HepG2 (cell line): ENCODE measurements around the gene ANO6. TPM values are rescaled to one million over a fixed set of nuclear protein-coding genes. Genes with fewer than 3 reads are reported as not detected.
"Not testable (repeated sequence)": the region's sequence is repeated elsewhere in the genome, so short reads cannot be mapped to it uniquely, and the experiment has no call there.

ENCODE experiments used
- ATAC-seq: fragments of 200-7000 bp; cut with Tn5 transposase; 3 replicates; pipeline ENCODE4 v1.9.1; 2020; ENCODE audit warnings: mild to moderate bottlenecking, moderate library complexity
- BruUV-seq: library from RNA; stranded (reverse); fragments of 400-500 nt; replicated peaks from 2 replicates; lab custom pipeline; 2021; lab: Mats Ljungman, UMichigan
- CTCF ChIA-PET: fragments of 300-600 bp; formaldehyde crosslinking; extraction: SDS; loops from one replicate; lab custom pipeline; 2021; ENCODE audit warnings: low total read pairs, inconsistent platforms, low intra/inter-chr PET ratio; lab: Yijun Ruan, JAX
- POLR2A ChIA-PET: fragments of 350-600 bp; sonication (Branson Sonifier 250); formaldehyde crosslinking; loops from one replicate; lab custom pipeline; 2020; ENCODE audit warnings: antibody characterized with exemption, inconsistent platforms; lab: Yijun Ruan, JAX
- DNase-seq: peaks from one replicate; pipeline ENCODE4 v3.0.0-alpha.2; 2015; ENCODE audit warnings: low spot score
- FAIRE-seq: peaks from 3 replicates; lab custom pipeline; 2011; peaks lifted over from hg19 to GRCh38; lab: Jason Lieb, UNC
- H2AFZ ChIP-seq: one replicate; pipeline ENCODE4 v1.6.1; 2011; ENCODE audit warnings: low read length, inconsistent platforms
- H3K27ac ChIP-seq: fragments of 300-600 bp; 3 replicates; pipeline ENCODE4 v1.8.0; 2011; ENCODE audit warnings: mixed run types, mild to moderate bottlenecking, mixed read lengths, low read length, inconsistent platforms; ENCODE audit not compliant: insufficient read depth; ENCODE audit errors: extremely low read length
- H3K27me3 ChIP-seq, 2 experiments: fragments of 200-600 bp in 1 of 2; 2 replicates in 1 of 2; 3 replicates in 1 of 2; pipeline versions ENCODE4 v1.6.0 to v1.8.0; 2011; ENCODE audit warnings: low read length in 2 of 2, mild to moderate bottlenecking in 2 of 2, moderate library complexity in 2 of 2, inconsistent platforms in 1 of 2; ENCODE audit not compliant: insufficient read depth in 2 of 2, control insufficient read depth in 1 of 2
- H3K36me3 ChIP-seq, 2 experiments: fragments of 200-600 bp in 1 of 2; replicated peaks in 1 of 2; 2 replicates in 1 of 2; 3 replicates in 1 of 2; pipeline versions ENCODE4 v1.5.1 to v1.8.0; 2011; ENCODE audit warnings: low read length in 2 of 2, inconsistent platforms in 1 of 2; ENCODE audit not compliant: insufficient read depth in 2 of 2, control insufficient read depth in 1 of 2
- H3K4me1 ChIP-seq: 2 replicates; pipeline ENCODE4 v1.5.1; 2012; ENCODE audit warnings: low read length, inconsistent platforms; ENCODE audit not compliant: insufficient read depth
- H3K4me2 ChIP-seq: 2 replicates; pipeline ENCODE4 v1.6.0; 2011; ENCODE audit warnings: low read depth, low read length, inconsistent platforms
- H3K4me3 ChIP-seq, 3 experiments: fragments of 200-600 bp in 1 of 3; sonication (generic), shearing (Covaris generic) in 1 of 3; replicated peaks in 1 of 3; 2 replicates each; pipeline ENCODE4 v1.5.1; 2011 to 2016; ENCODE audit warnings: low read length in 3 of 3, inconsistent platforms in 2 of 3, low read depth in 2 of 3, mild to moderate bottlenecking in 2 of 3, control low read depth in 1 of 3, mixed read lengths in 1 of 3; ENCODE audit not compliant: insufficient read depth in 1 of 3
- H3K79me2 ChIP-seq: one replicate; pipeline ENCODE4 v1.6.1; 2011; ENCODE audit warnings: low read length, inconsistent platforms; ENCODE audit not compliant: insufficient read depth
- H3K9ac ChIP-seq: 2 replicates; pipeline ENCODE4 v1.6.0; 2011; ENCODE audit warnings: mild to moderate bottlenecking, low read depth, low read length, inconsistent platforms; ENCODE audit not compliant: insufficient read depth
- H3K9me3 ChIP-seq: 2 replicates; pipeline ENCODE4 v1.5.1; 2012; ENCODE audit warnings: mild to moderate bottlenecking, low read length
- H4K20me1 ChIP-seq: 2 replicates; pipeline ENCODE4 v1.6.0; 2011; ENCODE audit warnings: inconsistent platforms, mild to moderate bottlenecking, low read length, moderate library complexity; ENCODE audit not compliant: insufficient read depth
- CEBPB ChIP-seq: IDR thresholded peaks from 2 replicates; pipeline ENCODE4 v1.6.1; 2011; ENCODE audit warnings: low read depth, low read length, improper control_type of control experiment, borderline replicate concordance
- HDAC6 ChIP-seq: fragments of 200-600 bp; sonication (generic); IDR thresholded peaks from 2 replicates; pipeline ENCODE4 v1.7.0; 2017; ENCODE audit warnings: mild to moderate bottlenecking, antibody characterized with exemption, low read length, low read depth
- PITX1 ChIP-seq: sonication (generic); formaldehyde crosslinking; IDR thresholded peaks from 2 replicates; pipeline ENCODE4 v1.5.1; 2020; ENCODE audit warnings: mild to moderate bottlenecking, missing genetic modification reagents
- SMARCC2 ChIP-seq: fragments of 450-650 bp; IDR thresholded peaks from 2 replicates; pipeline ENCODE4 v1.6.1; 2017; ENCODE audit warnings: antibody characterized with exemption, mild to moderate bottlenecking
- SP140L ChIP-seq: sonication (generic); formaldehyde crosslinking; IDR thresholded peaks from 2 replicates; pipeline ENCODE4 v1.4.0; 2020; ENCODE audit warnings: missing genetic modification reagents, borderline replicate concordance
- ZFX ChIP-seq: sonication (generic); formaldehyde crosslinking; IDR thresholded peaks from 2 replicates; pipeline ENCODE4 v1.4.0; 2020; ENCODE audit warnings: mild to moderate bottlenecking, low read depth, missing genetic modification reagents, moderate library complexity
- ZNF430 ChIP-seq: sonication (generic); formaldehyde crosslinking; IDR thresholded peaks from 2 replicates; pipeline ENCODE4 v1.9.0; 2021; ENCODE audit warnings: mild to moderate bottlenecking, missing genetic modification reagents
- ZNF570 ChIP-seq: sonication (generic); formaldehyde crosslinking; IDR thresholded peaks from 2 replicates; pipeline ENCODE4 v1.4.0; 2020; ENCODE audit warnings: mild to moderate bottlenecking, missing genetic modification reagents, borderline replicate concordance
- ZNF788 ChIP-seq: sonication (generic); formaldehyde crosslinking; IDR thresholded peaks from 2 replicates; pipeline ENCODE4 v1.5.0; 2020; ENCODE audit warnings: mild to moderate bottlenecking, missing genetic modification reagents, borderline replicate concordance
- WGBS: methylation state at CpG from one replicate; pipeline ENCODE4 v1.1.6; 2017; ENCODE audit warnings: low lambda C conversion rate; 5-methylcytosine and 5-hydroxymethylcytosine counted together
- in situ Hi-C: cut with HindIII; loops from 2 replicates; pipeline ENCODE4 v1.10.0; 2017; ENCODE audit warnings: low pct_unique_long_range_greater_than_20kb; ENCODE audit not compliant: extremely low pct_ligation_motif_present
- intact Hi-C: fragments of 100-400 bp; cut with micrococcal nuclease; formaldehyde crosslinking; loops from one replicate; pipeline ENCODE4 v1.10.0; 2022; ENCODE audit not compliant: unreplicated experiment
- polyA plus RNA-seq, 8 experiments: library from polyadenylated mRNA; depleted of rRNA in 3 of 8; stranded (reverse) in 7 of 8; unstranded in 1 of 8; fragments of >200 nt; fragmentation: Illumina TruSeq in 4 of 8; extraction: Trizol in 4 of 8; gene quantifications; 2 replicates each; pipeline versions ENCODE4 v1.2.1 to v1.2.3, GENCODE V29; 2011 to 2016; ENCODE audit warnings: low read depth in 4 of 8, missing spikeins in 1 of 8, mixed read lengths in 1 of 8; ENCODE audit not compliant: insufficient read depth in 1 of 8
- total RNA-seq, 5 experiments: library from RNA; depleted of rRNA; stranded (reverse); fragments of >200 nt; fragmentation: Illumina TruSeq; extraction: Trizol; gene quantifications; 2 replicates each; pipeline ENCODE4 v1.2.3, GENCODE V29; 2016; ENCODE audit warnings: low read depth in 1 of 5
- TF ChIP-seq, protein P1 (sequence below): sonication (generic); formaldehyde crosslinking; conservative IDR thresholded peaks from 2 replicates; pipeline ENCODE4 v1.4.0; 2020; ENCODE audit warnings: missing genetic modification reagents
- TF ChIP-seq, protein P2 (sequence below): sonication (generic); formaldehyde crosslinking; IDR thresholded peaks from 2 replicates; pipeline ENCODE4 v1.5.0; 2020; ENCODE audit warnings: missing genetic modification reagents

The ANO6 gene
- total and polyA plus RNA-seq, 2 of the 13 experiments (the other 11 are each of a cell fraction or from before 2014, with no cell fraction given) = 37.8 to 57.1 TPM

DNA sequence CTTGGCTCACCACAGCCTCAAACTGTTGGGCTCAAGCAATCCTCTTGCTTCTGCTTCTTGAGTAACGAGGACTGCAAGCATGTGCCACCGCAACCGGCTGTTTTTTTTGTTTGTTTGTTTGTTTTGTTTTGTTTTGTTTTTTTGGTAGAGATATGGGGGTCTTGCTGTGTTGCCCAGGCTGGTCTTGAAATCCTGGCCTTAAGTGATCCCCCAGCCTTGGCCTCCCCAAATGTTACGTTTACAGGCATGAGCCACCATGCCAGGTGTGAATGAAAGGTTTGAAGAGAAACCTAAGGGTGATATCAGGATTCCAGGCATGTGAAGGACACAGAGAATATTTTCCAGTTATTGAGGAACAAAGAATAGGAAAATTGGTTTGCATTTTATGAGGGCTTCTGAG lies 45.0 kb downstream of the ANO6 start (continued):
- TF ChIP-seq PITX1 (CRISPR knock-in tag) = no peak
- TF ChIP-seq ZFX (CRISPR knock-in tag) = no peak
- TF ChIP-seq SP140L (CRISPR knock-in tag) = no peak
- no peak for TF ChIP-seq HDAC6
- TF ChIP-seq, protein P1, sequence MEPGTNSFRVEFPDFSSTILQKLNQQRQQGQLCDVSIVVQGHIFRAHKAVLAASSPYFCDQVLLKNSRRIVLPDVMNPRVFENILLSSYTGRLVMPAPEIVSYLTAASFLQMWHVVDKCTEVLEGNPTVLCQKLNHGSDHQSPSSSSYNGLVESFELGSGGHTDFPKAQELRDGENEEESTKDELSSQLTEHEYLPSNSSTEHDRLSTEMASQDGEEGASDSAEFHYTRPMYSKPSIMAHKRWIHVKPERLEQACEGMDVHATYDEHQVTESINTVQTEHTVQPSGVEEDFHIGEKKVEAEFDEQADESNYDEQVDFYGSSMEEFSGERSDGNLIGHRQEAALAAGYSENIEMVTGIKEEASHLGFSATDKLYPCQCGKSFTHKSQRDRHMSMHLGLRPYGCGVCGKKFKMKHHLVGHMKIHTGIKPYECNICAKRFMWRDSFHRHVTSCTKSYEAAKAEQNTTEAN (CRISPR knock-in tag) = no peak
- no peak for TF ChIP-seq ZNF788 (CRISPR knock-in tag)
- TF ChIP-seq SMARCC2 = no peak
- no peak for TF ChIP-seq ZNF570 (CRISPR knock-in tag)
- TF ChIP-seq, protein P2, sequence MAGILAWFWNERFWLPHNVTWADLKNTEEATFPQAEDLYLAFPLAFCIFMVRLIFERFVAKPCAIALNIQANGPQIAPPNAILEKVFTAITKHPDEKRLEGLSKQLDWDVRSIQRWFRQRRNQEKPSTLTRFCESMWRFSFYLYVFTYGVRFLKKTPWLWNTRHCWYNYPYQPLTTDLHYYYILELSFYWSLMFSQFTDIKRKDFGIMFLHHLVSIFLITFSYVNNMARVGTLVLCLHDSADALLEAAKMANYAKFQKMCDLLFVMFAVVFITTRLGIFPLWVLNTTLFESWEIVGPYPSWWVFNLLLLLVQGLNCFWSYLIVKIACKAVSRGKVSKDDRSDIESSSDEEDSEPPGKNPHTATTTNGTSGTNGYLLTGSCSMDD (CRISPR knock-in tag) = no peak
- TF ChIP-seq ZNF430 (CRISPR knock-in tag) = no peak

DNA sequence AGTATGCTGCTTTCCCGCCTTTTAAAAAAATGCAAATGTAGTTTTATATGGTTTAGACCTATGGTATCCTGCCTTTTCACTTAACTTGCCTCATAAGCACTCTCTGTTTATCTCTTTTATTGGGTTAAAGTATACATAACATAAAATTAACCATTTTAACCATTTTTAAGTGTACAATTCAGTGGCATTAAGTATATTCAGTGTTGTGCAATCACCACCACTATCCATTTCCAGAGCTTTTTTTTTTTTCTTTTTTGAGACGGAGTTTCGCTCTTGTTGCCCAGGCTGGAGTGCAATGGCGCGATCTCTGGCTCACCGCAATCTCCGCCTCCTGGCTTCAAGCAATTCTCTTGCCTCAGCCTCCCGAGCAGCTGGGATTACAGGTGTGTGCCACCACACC lies 46.3 kb downstream of the ANO6 start:
- peaks cover 18% of the 10 kb centered on the region for H3K79me2 ChIP-seq
- peaks cover 65% of the 10 kb centered on the region for H3K4me1 ChIP-seq
- H3K9me3 ChIP-seq, H3K27me3 ChIP-seq, ATAC-seq, H3K36me3 ChIP-seq, H4K20me1 ChIP-seq, H3K9ac ChIP-seq, DNase-seq, CTCF ChIA-PET, FAIRE-seq, H3K4me3 ChIP-seq, H2AFZ ChIP-seq, POLR2A ChIA-PET, BruUV-seq, H3K4me2 ChIP-seq: not testable (repeated sequence)
- over 99% methylated on average over 8 of the region's 8 CpGs for WGBS
- intact Hi-C loops (loop anchor here (5.0 kb wide), 1 partner anchor 45 kb away; the partner anchor contains the start of gene ANO6), in situ Hi-C loops (loop anchor here (5.0 kb wide), 1 partner anchor 35 kb away; no protein-coding TSS in a partner anchor)
- TF ChIP-seq CEBPB = peak; percentile 38; the same call in 1 of the 2 replicates
- TF ChIP-seq, all 625 proteins: peak for 1; not testable (repeated sequence) for 624
- not testable (repeated sequence) for H3K27ac ChIP-seq
